K562 (cell line): ENCODE results near the gene IFNAR2. TPM values are rescaled to one million over a fixed set of nuclear protein-coding genes. Genes with fewer than 3 reads are reported as not detected.
A peak's percentile ranks its signal among the peaks of the same experiment; 100 is the strongest.

ENCODE experiments used
- ARNT ChIP-seq, 2 experiments: fragments of 450-650 bp; IDR thresholded peaks; 2 replicates each; pipeline ENCODE4 v1.6.1; 2016; ENCODE audit warnings: mild to moderate bottlenecking in 1 of 2
- HIVEP1 ChIP-seq: fragments of 250-450 bp; sonication (Bioruptor Pico); IDR thresholded peaks from 2 replicates; pipeline ENCODE4 v1.4.0; 2020; ENCODE audit warnings: mild to moderate bottlenecking
- MXI1 ChIP-seq: IDR thresholded peaks from 2 replicates; pipeline ENCODE4 v1.6.1; 2011; ENCODE audit warnings: low read depth, mild to moderate bottlenecking, improper control_type of control experiment, low read length
- NFE2 ChIP-seq: IDR thresholded peaks from 2 replicates; pipeline ENCODE4 v1.6.1; 2014; ENCODE audit warnings: antibody characterized with exemption, low read depth
- PHF20 ChIP-seq: fragments of 450-650 bp; IDR thresholded peaks from 2 replicates; pipeline ENCODE4 v1.6.1; 2018; ENCODE audit not compliant: partially characterized antibody
- POLR3G ChIP-seq: IDR thresholded peaks from 2 replicates; pipeline ENCODE4 v1.6.1; 2011; ENCODE audit not compliant: insufficient read length, insufficient replicate concordance; ENCODE audit errors: extremely low read depth
- SIN3A ChIP-seq, 2 experiments: fragments of 150-350 bp in 1 of 2; IDR thresholded peaks; 2 replicates each; pipeline ENCODE4 v1.6.1; 2011 to 2016; ENCODE audit warnings: borderline replicate concordance in 2 of 2, low read depth in 2 of 2, low read length in 2 of 2, mild to moderate bottlenecking in 2 of 2, moderate library complexity in 2 of 2; ENCODE audit not compliant: control insufficient read depth in 1 of 2
- SLC30A9 ChIP-seq: fragments of 250-450 bp; sonication (Bioruptor Pico); IDR thresholded peaks from 2 replicates; pipeline ENCODE4 v1.8.0; 2022; ENCODE audit warnings: mild to moderate bottlenecking, moderate library complexity
- SMARCB1 ChIP-seq: IDR thresholded peaks from 2 replicates; pipeline ENCODE4 v1.6.1; 2011; ENCODE audit warnings: improper control_type of control experiment, low read depth; ENCODE audit not compliant: insufficient read length
- polyA plus RNA-seq, 8 experiments: library from polyadenylated mRNA; depleted of rRNA in 4 of 8; stranded (reverse) in 5 of 8; unstranded in 3 of 8; fragments of >200 nt; fragmentation: Nextera tagmentation in 2 of 8; fragmentation: Illumina TruSeq in 1 of 8; extraction: Ambion mirVana in 2 of 8; extraction: Trizol in 1 of 8; gene quantifications; 2 replicates each; pipeline versions ENCODE4 v1.2.1 to v1.2.3, GENCODE V29; 2011 to 2014; ENCODE audit warnings: inconsistent platforms in 1 of 8, missing spikeins in 1 of 8
- total RNA-seq, 7 experiments: library from RNA; depleted of rRNA in 6 of 7; stranded (reverse); fragments of >200 nt in 6 of 7; fragmentation: Illumina TruSeq in 2 of 7; extraction: Trizol in 2 of 7; gene quantifications; 2 replicates each; pipeline versions ENCODE4 v1.2.1 to v1.2.3, GENCODE V29; 2011 to 2021; ENCODE audit warnings: low replicate concordance in 1 of 7
- TF ChIP-seq, protein P1 (sequence below): fragments of 250-450 bp; sonication (Bioruptor Pico); IDR thresholded peaks from 2 replicates; pipeline ENCODE4 v1.4.0; 2020; ENCODE audit warnings: mild to moderate bottlenecking, moderate library complexity, borderline replicate concordance
- TF ChIP-seq, protein P2 (sequence below): fragments of 450-650 bp; formaldehyde crosslinking; IDR thresholded peaks from 2 replicates; pipeline ENCODE4 v1.4.0; 2022; ENCODE audit warnings: missing genetic modification characterization
- TF ChIP-seq, protein P3 (sequence below): sonication (generic); formaldehyde crosslinking; IDR thresholded peaks from 2 replicates; pipeline ENCODE4 v1.8.1; 2023; ENCODE audit warnings: missing genetic modification reagents, mild to moderate bottlenecking, borderline replicate concordance
- TF ChIP-seq, protein P4 (sequence below): fragments of 450-650 bp; formaldehyde crosslinking; IDR thresholded peaks from 2 replicates; pipeline ENCODE4 v1.4.0; 2020; ENCODE audit warnings: mild to moderate bottlenecking, moderate library complexity
- TF ChIP-seq, protein P5 (sequence below): fragments of 200-800 bp; sonication (Bioruptor generic); IDR thresholded peaks from 2 replicates; pipeline ENCODE4 v1.6.1; 2017; ENCODE audit warnings: missing genetic modification characterization, missing compliant biosample characterization

The IFNAR2 gene
- total and polyA plus RNA-seq, 9 of the 15 experiments (the other 6 are each of a cell fraction or from before 2014, with no cell fraction given): 1.7 to 48.3 (median 8.4) TPM

DNA sequence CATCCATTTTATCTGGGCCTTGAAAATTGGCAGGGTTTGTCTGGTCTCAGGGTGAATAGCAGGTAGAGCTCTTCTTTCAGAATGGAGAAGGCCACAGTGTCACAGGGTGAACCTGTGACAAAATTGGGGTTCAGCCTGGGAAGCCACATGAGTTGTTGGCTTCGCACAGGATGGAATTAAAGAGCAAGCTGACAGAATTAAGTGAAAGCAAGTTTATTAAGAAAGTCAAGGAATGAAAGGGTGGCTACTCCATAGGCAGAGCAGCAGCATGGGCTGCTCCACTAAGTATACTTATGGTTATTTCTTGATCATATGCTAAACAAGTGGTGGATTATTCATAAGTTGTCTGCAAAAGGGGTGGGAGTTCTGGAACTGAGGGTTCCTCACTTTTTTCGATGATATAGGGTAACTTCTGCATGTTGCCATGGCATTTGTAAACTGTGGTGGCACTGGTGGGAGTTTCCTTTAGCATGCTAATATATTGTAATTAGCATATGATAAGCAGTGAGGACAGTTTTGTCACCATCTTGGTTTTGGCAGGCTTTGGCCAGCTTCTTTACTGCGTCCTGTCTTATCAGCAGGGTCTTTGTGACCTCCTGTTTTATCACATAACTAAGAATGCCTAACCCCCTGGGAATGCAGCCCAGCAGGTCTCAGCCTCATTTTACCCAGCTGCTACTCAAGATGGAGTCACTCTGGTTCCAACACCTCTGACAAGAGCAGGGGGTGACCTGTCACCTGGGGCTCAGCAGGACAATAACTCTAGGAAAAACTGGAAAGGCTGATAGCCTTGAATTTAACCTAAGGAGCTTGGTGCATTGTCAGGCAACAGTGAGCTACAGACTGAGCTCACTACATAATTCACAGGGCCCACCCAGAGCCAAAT lies 5.1 kb downstream of the IFNAR2 start (continued):
- TF ChIP-seq, protein P1, sequence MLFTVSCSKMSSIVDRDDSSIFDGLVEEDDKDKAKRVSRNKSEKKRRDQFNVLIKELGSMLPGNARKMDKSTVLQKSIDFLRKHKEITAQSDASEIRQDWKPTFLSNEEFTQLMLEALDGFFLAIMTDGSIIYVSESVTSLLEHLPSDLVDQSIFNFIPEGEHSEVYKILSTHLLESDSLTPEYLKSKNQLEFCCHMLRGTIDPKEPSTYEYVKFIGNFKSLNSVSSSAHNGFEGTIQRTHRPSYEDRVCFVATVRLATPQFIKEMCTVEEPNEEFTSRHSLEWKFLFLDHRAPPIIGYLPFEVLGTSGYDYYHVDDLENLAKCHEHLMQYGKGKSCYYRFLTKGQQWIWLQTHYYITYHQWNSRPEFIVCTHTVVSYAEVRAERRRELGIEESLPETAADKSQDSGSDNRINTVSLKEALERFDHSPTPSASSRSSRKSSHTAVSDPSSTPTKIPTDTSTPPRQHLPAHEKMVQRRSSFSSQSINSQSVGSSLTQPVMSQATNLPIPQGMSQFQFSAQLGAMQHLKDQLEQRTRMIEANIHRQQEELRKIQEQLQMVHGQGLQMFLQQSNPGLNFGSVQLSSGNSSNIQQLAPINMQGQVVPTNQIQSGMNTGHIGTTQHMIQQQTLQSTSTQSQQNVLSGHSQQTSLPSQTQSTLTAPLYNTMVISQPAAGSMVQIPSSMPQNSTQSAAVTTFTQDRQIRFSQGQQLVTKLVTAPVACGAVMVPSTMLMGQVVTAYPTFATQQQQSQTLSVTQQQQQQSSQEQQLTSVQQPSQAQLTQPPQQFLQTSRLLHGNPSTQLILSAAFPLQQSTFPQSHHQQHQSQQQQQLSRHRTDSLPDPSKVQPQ (CRISPR knock-in tag): no peak
- TF ChIP-seq POLR3G: no peak
- TF ChIP-seq, protein P2, sequence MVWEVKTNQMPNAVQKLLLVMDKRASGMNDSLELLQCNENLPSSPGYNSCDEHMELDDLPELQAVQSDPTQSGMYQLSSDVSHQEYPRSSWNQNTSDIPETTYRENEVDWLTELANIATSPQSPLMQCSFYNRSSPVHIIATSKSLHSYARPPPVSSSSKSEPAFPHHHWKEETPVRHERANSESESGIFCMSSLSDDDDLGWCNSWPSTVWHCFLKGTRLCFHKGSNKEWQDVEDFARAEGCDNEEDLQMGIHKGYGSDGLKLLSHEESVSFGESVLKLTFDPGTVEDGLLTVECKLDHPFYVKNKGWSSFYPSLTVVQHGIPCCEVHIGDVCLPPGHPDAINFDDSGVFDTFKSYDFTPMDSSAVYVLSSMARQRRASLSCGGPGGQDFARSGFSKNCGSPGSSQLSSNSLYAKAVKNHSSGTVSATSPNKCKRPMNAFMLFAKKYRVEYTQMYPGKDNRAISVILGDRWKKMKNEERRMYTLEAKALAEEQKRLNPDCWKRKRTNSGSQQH (CRISPR knock-in tag): no peak
- no peak for TF ChIP-seq MXI1
- TF ChIP-seq, protein P3, sequence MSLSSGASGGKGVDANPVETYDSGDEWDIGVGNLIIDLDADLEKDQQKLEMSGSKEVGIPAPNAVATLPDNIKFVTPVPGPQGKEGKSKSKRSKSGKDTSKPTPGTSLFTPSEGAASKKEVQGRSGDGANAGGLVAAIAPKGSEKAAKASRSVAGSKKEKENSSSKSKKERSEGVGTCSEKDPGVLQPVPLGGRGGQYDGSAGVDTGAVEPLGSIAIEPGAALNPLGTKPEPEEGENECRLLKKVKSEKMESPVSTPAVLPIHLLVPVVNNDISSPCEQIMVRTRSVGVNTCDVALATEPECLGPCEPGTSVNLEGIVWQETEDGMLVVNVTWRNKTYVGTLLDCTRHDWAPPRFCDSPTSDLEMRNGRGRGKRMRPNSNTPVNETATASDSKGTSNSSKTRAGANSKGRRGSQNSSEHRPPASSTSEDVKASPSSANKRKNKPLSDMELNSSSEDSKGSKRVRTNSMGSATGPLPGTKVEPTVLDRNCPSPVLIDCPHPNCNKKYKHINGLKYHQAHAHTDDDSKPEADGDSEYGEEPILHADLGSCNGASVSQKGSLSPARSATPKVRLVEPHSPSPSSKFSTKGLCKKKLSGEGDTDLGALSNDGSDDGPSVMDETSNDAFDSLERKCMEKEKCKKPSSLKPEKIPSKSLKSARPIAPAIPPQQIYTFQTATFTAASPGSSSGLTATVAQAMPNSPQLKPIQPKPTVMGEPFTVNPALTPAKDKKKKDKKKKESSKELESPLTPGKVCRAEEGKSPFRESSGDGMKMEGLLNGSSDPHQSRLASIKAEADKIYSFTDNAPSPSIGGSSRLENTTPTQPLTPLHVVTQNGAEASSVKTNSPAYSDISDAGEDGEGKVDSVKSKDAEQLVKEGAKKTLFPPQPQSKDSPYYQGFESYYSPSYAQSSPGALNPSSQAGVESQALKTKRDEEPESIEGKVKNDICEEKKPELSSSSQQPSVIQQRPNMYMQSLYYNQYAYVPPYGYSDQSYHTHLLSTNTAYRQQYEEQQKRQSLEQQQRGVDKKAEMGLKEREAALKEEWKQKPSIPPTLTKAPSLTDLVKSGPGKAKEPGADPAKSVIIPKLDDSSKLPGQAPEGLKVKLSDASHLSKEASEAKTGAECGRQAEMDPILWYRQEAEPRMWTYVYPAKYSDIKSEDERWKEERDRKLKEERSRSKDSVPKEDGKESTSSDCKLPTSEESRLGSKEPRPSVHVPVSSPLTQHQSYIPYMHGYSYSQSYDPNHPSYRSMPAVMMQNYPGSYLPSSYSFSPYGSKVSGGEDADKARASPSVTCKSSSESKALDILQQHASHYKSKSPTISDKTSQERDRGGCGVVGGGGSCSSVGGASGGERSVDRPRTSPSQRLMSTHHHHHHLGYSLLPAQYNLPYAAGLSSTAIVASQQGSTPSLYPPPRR: no peak
- TF ChIP-seq, protein P4, sequence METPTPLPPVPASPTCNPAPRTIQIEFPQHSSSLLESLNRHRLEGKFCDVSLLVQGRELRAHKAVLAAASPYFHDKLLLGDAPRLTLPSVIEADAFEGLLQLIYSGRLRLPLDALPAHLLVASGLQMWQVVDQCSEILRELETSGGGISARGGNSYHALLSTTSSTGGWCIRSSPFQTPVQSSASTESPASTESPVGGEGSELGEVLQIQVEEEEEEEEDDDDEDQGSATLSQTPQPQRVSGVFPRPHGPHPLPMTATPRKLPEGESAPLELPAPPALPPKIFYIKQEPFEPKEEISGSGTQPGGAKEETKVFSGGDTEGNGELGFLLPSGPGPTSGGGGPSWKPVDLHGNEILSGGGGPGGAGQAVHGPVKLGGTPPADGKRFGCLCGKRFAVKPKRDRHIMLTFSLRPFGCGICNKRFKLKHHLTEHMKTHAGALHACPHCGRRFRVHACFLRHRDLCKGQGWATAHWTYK (CRISPR knock-in tag): no peak
- peak in 1 of 2 experiments; percentile 52; a peak in 1 of 4 replicates for TF ChIP-seq SIN3A (IDR thresholded peaks at IDR 0.05; ENCODE audit: borderline replicate concordance in 2 of 2, control insufficient read depth in 1 of 2, low read depth in 2 of 2, low read length in 2 of 2)
- no peak for TF ChIP-seq SMARCB1
- TF ChIP-seq NFE2: no peak
- no peak for TF ChIP-seq PHF20
- no peak for TF ChIP-seq SLC30A9 (CRISPR knock-in tag)
- TF ChIP-seq, protein P5, sequence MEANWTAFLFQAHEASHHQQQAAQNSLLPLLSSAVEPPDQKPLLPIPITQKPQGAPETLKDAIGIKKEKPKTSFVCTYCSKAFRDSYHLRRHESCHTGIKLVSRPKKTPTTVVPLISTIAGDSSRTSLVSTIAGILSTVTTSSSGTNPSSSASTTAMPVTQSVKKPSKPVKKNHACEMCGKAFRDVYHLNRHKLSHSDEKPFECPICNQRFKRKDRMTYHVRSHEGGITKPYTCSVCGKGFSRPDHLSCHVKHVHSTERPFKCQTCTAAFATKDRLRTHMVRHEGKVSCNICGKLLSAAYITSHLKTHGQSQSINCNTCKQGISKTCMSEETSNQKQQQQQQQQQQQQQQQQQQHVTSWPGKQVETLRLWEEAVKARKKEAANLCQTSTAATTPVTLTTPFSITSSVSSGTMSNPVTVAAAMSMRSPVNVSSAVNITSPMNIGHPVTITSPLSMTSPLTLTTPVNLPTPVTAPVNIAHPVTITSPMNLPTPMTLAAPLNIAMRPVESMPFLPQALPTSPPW (CRISPR knock-in tag): no peak
- no peak for TF ChIP-seq ARNT (IDR thresholded peaks at IDR 0.05)
- TF ChIP-seq HIVEP1 (CRISPR knock-in tag): no peak
